IMR-90 (cell line): ENCODE measurements around the gene EPC1. TPM values are rescaled to one million over a fixed set of nuclear protein-coding genes. Genes with fewer than 3 reads are reported as not detected.

Source experiments
- ATAC-seq: fragments of 200-7000 bp; cut with Tn5 transposase; 2 replicates; pipeline ENCODE4 v1.9.1; 2020; ENCODE audit warnings: low read depth, mild to moderate bottlenecking, moderate library complexity
- BruUV-seq: library from RNA; stranded (reverse); fragments of 400-500 nt; replicated peaks from 2 replicates; lab custom pipeline; 2021; lab: Mats Ljungman, UMichigan
- CTCF ChIA-PET: fragments of 300-600 bp; formaldehyde crosslinking; extraction: SDS; loops from one replicate; lab custom pipeline; 2021; ENCODE audit warnings: antibody characterized with exemption; lab: Yijun Ruan, JAX
- POLR2A ChIA-PET: fragments of 300-600 bp; sonication (Branson Sonifier 250); formaldehyde crosslinking; loops from one replicate; lab custom pipeline; 2022; ENCODE audit warnings: antibody characterized with exemption; ENCODE audit not compliant: unreplicated experiment; lab: Charles Lee
- DNase-seq: peaks from one replicate; pipeline ENCODE4 v3.0.0; 2013
- H2AFZ ChIP-seq: replicated peaks from 2 replicates; pipeline ENCODE3; 2013; ENCODE audit warnings: low read length, mild to moderate bottlenecking; ENCODE audit not compliant: poor library complexity
- H2AK5ac ChIP-seq: 2 replicates; pipeline ENCODE4 v1.6.1; 2013; ENCODE audit warnings: low read depth, low read length, inconsistent platforms
- H2AK9ac ChIP-seq: replicated peaks from 2 replicates; pipeline ENCODE3; 2013; ENCODE audit warnings: mild to moderate bottlenecking, low read depth, low read length, moderate library complexity; ENCODE audit not compliant: poor library complexity
- H2BK120ac ChIP-seq: 2 replicates; pipeline ENCODE4 v1.6.1; 2013; ENCODE audit warnings: low read depth, low read length, inconsistent platforms
- H2BK15ac ChIP-seq: 3 replicates; pipeline ENCODE4 v1.6.1; 2013; ENCODE audit warnings: low read depth, low read length, inconsistent platforms
- H2BK20ac ChIP-seq: 2 replicates; pipeline ENCODE4 v1.6.1; 2013; ENCODE audit warnings: low read depth, mild to moderate bottlenecking, inconsistent platforms, low read length, moderate library complexity
- H2BK5ac ChIP-seq: 2 replicates; pipeline ENCODE4 v1.6.1; 2013; ENCODE audit warnings: mild to moderate bottlenecking, low read depth, low read length, inconsistent platforms; ENCODE audit not compliant: poor library complexity, severe bottlenecking
- H3K14ac ChIP-seq: replicated peaks from 2 replicates; pipeline ENCODE4 v1.6.1; 2013; ENCODE audit warnings: low read depth, low read length, inconsistent platforms
- H3K18ac ChIP-seq: 2 replicates; pipeline ENCODE4 v1.6.1; 2013; ENCODE audit warnings: low read depth, low read length, control low read depth
- H3K23ac ChIP-seq: 2 replicates; pipeline ENCODE4 v1.6.1; 2013; ENCODE audit warnings: low read depth, low read length, inconsistent platforms
- H3K27ac ChIP-seq: 2 replicates; pipeline ENCODE4 v1.5.1; 2013; ENCODE audit warnings: mild to moderate bottlenecking, control low read depth, low read length; ENCODE audit not compliant: insufficient read depth
- H3K27me3 ChIP-seq: 2 replicates; pipeline ENCODE4 v1.6.1; 2013; ENCODE audit warnings: low read length; ENCODE audit not compliant: control insufficient read depth, insufficient read depth
- H3K36me3 ChIP-seq: 2 replicates; pipeline ENCODE4 v1.6.1; 2013; ENCODE audit warnings: low read length, mixed read lengths; ENCODE audit not compliant: control insufficient read depth, insufficient read depth
- H3K4ac ChIP-seq: 2 replicates; pipeline ENCODE4 v1.6.1; 2013; ENCODE audit warnings: low read depth, low read length, inconsistent platforms
- H3K4me1 ChIP-seq: 2 replicates; pipeline ENCODE4 v1.6.1; 2013; ENCODE audit warnings: low read length, mixed read lengths; ENCODE audit not compliant: control insufficient read depth, insufficient read depth
- H3K4me2 ChIP-seq: 2 replicates; pipeline ENCODE4 v1.6.1; 2013; ENCODE audit warnings: low read depth, mild to moderate bottlenecking, control low read depth, low read length, moderate library complexity
- H3K4me3 ChIP-seq: 2 replicates; pipeline ENCODE4 v1.5.1; 2013; ENCODE audit warnings: low read depth, mild to moderate bottlenecking, control low read depth, low read length, moderate library complexity; ENCODE audit not compliant: insufficient read depth
- H3K56ac ChIP-seq: 2 replicates; pipeline ENCODE4 v1.6.1; 2013; ENCODE audit warnings: low read length, inconsistent platforms; ENCODE audit not compliant: insufficient read depth; ENCODE audit errors: extremely low read depth
- H3K79me1 ChIP-seq, 2 experiments: 2 replicates each; pipeline ENCODE4 v1.6.1; 2013; ENCODE audit warnings: low read length in 2 of 2, inconsistent platforms in 1 of 2, low read depth in 1 of 2
- H3K9ac ChIP-seq: 2 replicates; pipeline ENCODE4 v1.6.1; 2013; ENCODE audit warnings: low read depth, low read length, control low read depth
- H3K9me1 ChIP-seq: 2 replicates; pipeline ENCODE4 v1.6.1; 2013; ENCODE audit warnings: low read length, inconsistent platforms; ENCODE audit not compliant: insufficient read depth
- H3K9me3 ChIP-seq: 2 replicates; pipeline ENCODE4 v1.6.1; 2013; ENCODE audit warnings: low read length; ENCODE audit not compliant: control insufficient read depth, insufficient read depth
- H4K20me1 ChIP-seq: 2 replicates; pipeline ENCODE4 v1.6.1; 2013; ENCODE audit warnings: low read length, inconsistent platforms; ENCODE audit not compliant: insufficient read depth
- H4K5ac ChIP-seq: 2 replicates; pipeline ENCODE4 v1.6.1; 2013; ENCODE audit warnings: mild to moderate bottlenecking, low read depth, low read length, control low read depth
- H4K8ac ChIP-seq, 2 experiments: 2 replicates each; pipeline ENCODE4 v1.6.1; 2013; ENCODE audit warnings: low read depth in 2 of 2, low read length in 2 of 2, control low read depth in 1 of 2, inconsistent platforms in 1 of 2
- H4K91ac ChIP-seq: 2 replicates; pipeline ENCODE4 v1.6.1; 2013; ENCODE audit warnings: low read depth, low read length, inconsistent platforms; ENCODE audit not compliant: insufficient read depth
- CEBPB ChIP-seq: IDR thresholded peaks from 2 replicates; pipeline ENCODE4 v1.6.1; 2012; ENCODE audit warnings: low read depth, low read length, improper control_type of control experiment
- CHD1 ChIP-seq: IDR thresholded peaks from 2 replicates; pipeline ENCODE4 v1.6.1; 2012; ENCODE audit warnings: low read depth, low read length, improper control_type of control experiment
- ELK1 ChIP-seq: fragments of 150-350 bp; IDR thresholded peaks from 2 replicates; pipeline ENCODE4 v1.6.1; 2016; ENCODE audit warnings: low read depth, mild to moderate bottlenecking, low read length, moderate library complexity, borderline replicate concordance
- FOS ChIP-seq: fragments of 150-350 bp; IDR thresholded peaks from 2 replicates; pipeline ENCODE4 v1.6.1; 2016; ENCODE audit warnings: low read depth, low read length
- MXI1 ChIP-seq: IDR thresholded peaks from 2 replicates; pipeline ENCODE4 v1.6.1; 2012; ENCODE audit warnings: low read depth, mild to moderate bottlenecking, low read length, moderate library complexity, borderline replicate concordance
- NFE2L2 ChIP-seq: fragments of 150-350 bp; IDR thresholded peaks from 2 replicates; pipeline ENCODE4 v1.6.1; 2016; ENCODE audit warnings: low read depth, mild to moderate bottlenecking, low read length
- POLR2A ChIP-seq: IDR thresholded peaks from 2 replicates; pipeline ENCODE4 v1.6.1; 2012; ENCODE audit warnings: mild to moderate bottlenecking, low read depth, low read length
- RCOR1 ChIP-seq: IDR thresholded peaks from 2 replicates; pipeline ENCODE4 v1.6.1; 2012; ENCODE audit warnings: mild to moderate bottlenecking, low read length, improper control_type of control experiment; ENCODE audit not compliant: insufficient replicate concordance
- USF2 ChIP-seq: fragments of 150-350 bp; IDR thresholded peaks from 2 replicates; pipeline ENCODE4 v1.6.1; 2017; ENCODE audit warnings: mild to moderate bottlenecking, antibody characterized with exemption, low read length, low read depth
- WGBS, 2 experiments: methylation state at CpG; one replicate each; pipeline versions ENCODE4 v1.1.5 to v1.1.7; 2013; ENCODE audit warnings: missing lambda C conversion rate in 2 of 2; ENCODE audit not compliant: insufficient read length in 1 of 2; ENCODE audit errors: extremely low coverage in 2 of 2; 5-methylcytosine and 5-hydroxymethylcytosine counted together
- dilution Hi-C: fragments of 300-500 bp; cut with HindIII; formaldehyde crosslinking; loops from one replicate; pipeline ENCODE4 v1.14.3; 2018; ENCODE audit warnings: low sequenced_read_pairs; ENCODE audit not compliant: unreplicated experiment
- in situ Hi-C: fragments of 300-500 bp; cut with MboI; formaldehyde crosslinking; loops from 3 replicates; pipeline ENCODE4 v1.14.3; 2019; ENCODE audit warnings: low sequenced_read_pairs, inconsistent platforms, mixed read lengths
- intact Hi-C: fragments of 100-400 bp; cut with micrococcal nuclease; formaldehyde crosslinking; loops from 2 replicates; pipeline ENCODE4 v1.10.0; 2022
- polyA plus RNA-seq, 3 experiments: library from polyadenylated mRNA; depleted of rRNA; stranded (reverse); fragments of >200 nt; gene quantifications; 2 replicates each; pipeline ENCODE4 v1.2.3, GENCODE V29; 2012; ENCODE audit warnings: low replicate concordance in 1 of 3
- total RNA-seq: library from RNA; depleted of rRNA; stranded (reverse); fragments of >200 nt; gene quantifications from 2 replicates; pipeline ENCODE4 v1.2.3, GENCODE V29; 2012

The EPC1 gene
- total and polyA plus RNA-seq, 2 of the 4 experiments (the other 2 are of a cell fraction), result 21.9 to 23.5 TPM

- H3K4me2 ChIP-seq, result no peak overlapping the region
- H3K27me3 ChIP-seq, result no peaks in the 10 kb centered on the region
- H3K4me3 ChIP-seq, result no peak overlapping the region
- dilution Hi-C loops (no loop called here), intact Hi-C loops (no loop called here), in situ Hi-C loops (no loop called here)
- no peaks in the 10 kb centered on the region for H3K9me3 ChIP-seq
- ChIA-PET POLR2A (no interaction called here), CTCF (no interaction called here)
- H2BK5ac ChIP-seq, result no peak overlapping the region
- no peak overlapping the region for H2AK5ac ChIP-seq
- H3K56ac ChIP-seq, result no peak overlapping the region
- H3K23ac ChIP-seq, result 0 out of 2 replicates have a peak overlapping the region, but pooled peaks have one; percentile 35
- TF ChIP-seq POLR2A, result no peak
- TF ChIP-seq FOS, result no peak
- TF ChIP-seq NFE2L2, result no peak
- no peak for TF ChIP-seq USF2
- TF ChIP-seq CEBPB, result no peak
- TF ChIP-seq MXI1, result no peak
- TF ChIP-seq ELK1, result no peak
- no peak for TF ChIP-seq CHD1
- no peak for TF ChIP-seq RCOR1
- H4K20me1 ChIP-seq, result peaks cover 88% of the 10 kb centered on the region
- no peak overlapping the region for H3K9ac ChIP-seq
- no TSS peak for BruUV-seq
- H3K79me1 ChIP-seq, result peaks cover 3 to 74% of the 10 kb centered on the region in 2 experiments; a peak in 2 of 4 replicates
- peak; percentile 25 for DNase-seq
- no CpG with 5 or more reads among the region's 3 CpGs for WGBS, 2 experiments
- no peak overlapping the region for H2BK120ac ChIP-seq
- no peak overlapping the region for H4K91ac ChIP-seq
- no peak overlapping the region for H4K8ac ChIP-seq
- peak; percentile 58 for ATAC-seq
- H3K36me3 ChIP-seq, result peaks cover 3% of the 10 kb centered on the region; the same call in 1 of the 2 replicates
- no peak overlapping the region for H3K27ac ChIP-seq
- no peak overlapping the region for H3K4ac ChIP-seq
- H3K4me1 ChIP-seq, result peaks cover 12% of the 10 kb centered on the region
- peaks cover 35% of the 10 kb centered on the region for H3K9me1 ChIP-seq
- no peak overlapping the region for H3K18ac ChIP-seq
- H2AK9ac ChIP-seq, result no peak overlapping the region
- H3K14ac ChIP-seq, result no peak overlapping the region
- no peak overlapping the region for H4K5ac ChIP-seq
- H2BK15ac ChIP-seq, result no peak overlapping the region
- H2AFZ ChIP-seq, result no peak overlapping the region
- no peak overlapping the region; the same call in 1 of the 2 replicates for H2BK20ac ChIP-seq
Observed at GRCh38 chr10:32332299-32332750, 14.6 kb downstream of the EPC1 start.
